Daoy (cell line): Measurements from ENCODE around the gene KIF26B. TPM values are rescaled to one million over a fixed set of nuclear protein-coding genes. Genes with fewer than 3 reads are reported as not detected.

ENCODE experiments used
- DNase-seq: peaks from one replicate; pipeline ENCODE4 v3.0.0-alpha.2; 2015; ENCODE audit warnings: low read depth
- total RNA-seq: library from RNA; depleted of rRNA; stranded (reverse); fragments of >200 nt; shearing (Covaris generic); gene quantifications from 2 replicates; pipeline ENCODE4 v1.2.3, GENCODE V29; 2014

Gene KIF26B
- total RNA-seq, 1 experiment from 2014 or later = 1.1 TPM

DNA sequence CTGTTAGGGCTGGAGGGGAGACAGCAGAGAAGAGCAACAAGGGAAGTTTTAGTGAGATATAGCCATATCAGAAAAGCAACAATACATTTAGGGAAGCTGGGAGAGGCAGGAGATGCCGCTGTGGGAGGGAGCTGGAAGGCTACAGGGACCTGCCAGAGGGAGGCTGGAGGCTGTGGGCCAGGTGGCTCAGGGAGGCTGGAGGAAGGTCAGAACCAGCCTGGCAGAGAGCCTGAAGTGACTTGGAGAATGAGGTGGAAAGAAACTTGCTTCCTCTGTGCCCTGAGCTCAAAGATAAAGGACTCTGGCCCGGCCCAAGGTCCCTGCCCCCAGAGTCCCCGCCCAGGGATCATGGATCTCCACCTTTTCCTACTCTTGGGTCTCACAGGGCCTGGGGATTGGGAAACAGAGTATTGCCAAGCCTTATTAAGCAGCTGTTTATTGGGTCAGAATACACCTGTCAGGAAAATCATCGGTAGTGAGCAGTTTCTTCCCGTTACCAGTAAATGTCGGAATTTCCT, 85.9 kb downstream of the KIF26B start:
- no peak for DNase-seq

DNA sequence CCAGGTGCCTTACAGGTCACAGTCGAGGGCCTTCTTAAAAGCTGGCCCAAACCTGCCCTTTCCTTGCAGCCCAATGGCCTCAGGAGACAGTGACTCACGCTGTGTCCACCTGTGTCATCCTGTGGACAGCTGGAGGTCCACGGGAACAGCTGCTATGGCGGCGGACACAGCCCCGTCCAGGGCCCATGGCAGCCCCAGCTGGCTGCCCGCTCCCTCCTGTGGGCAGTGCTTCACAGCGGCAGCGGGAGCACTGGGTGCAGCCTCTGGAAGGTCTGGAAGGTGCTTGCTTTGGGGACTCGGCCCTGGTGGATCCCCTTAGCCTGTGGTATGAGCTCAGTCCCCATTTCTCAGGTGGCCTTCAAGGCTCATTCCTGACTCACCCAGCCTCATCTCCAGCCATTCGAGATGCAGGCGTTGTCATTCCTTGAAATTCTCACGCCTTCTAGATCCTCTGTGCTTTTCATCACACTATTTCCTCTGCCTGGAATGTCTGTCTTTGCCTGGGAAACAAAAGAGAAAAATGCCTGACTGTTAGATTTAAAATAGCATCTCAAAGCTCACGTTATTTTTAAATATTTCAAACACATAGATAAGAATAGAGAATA, 86.8 kb downstream of the KIF26B start:
- DNase-seq = no peak

DNA sequence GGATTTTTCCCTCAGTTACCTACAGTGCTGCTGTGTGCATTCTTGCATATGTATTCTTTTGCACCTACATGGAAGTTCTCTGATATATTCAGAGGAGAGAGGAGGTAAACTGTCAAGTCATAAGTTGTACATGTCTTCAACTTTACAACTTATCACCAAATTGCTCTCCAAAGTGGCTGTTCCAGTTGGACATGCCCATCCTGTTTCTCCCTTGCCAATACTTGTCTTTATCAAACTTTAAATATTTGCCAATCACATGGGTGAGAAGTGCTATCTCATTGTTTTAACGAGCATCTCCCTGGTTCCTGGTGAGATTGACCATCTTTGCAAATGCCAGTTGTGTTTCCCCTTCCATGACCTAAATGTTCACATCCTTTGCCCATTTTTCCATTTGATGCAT, 88.2 kb downstream of the KIF26B start:
- DNase-seq = no peak

DNA sequence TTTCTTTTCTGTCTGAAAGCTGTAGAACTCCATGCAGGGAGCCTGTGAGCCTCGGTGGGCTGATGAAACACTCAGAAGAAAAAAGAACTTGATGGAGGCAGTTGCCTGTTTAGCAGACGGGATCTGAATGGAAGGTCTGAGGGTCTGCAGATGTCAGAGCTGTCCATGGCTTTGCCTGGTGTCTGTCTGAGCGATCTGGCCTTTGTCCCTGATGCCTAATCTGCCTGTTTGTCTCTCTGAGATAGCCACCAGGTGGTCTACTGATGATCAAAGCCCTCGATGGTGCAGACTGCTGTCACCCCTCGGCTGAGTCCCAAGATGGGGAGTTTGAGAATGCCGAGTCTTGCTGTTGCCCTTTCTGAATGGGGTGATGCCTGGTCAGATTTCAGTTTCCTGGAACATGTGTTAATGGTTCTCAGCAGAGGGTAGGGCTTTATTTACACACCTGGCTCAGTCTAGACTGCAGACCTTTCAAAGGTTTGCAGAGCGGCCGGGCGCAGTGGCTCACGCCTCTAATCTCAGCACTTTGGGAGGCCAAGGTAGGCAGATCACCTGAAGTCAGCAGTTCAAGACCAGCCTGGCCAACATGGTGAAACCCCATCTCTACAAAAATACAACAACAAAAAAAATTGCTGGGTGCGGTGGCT, 90.4 kb downstream of the KIF26B start:
- DNase-seq = no peak

DNA sequence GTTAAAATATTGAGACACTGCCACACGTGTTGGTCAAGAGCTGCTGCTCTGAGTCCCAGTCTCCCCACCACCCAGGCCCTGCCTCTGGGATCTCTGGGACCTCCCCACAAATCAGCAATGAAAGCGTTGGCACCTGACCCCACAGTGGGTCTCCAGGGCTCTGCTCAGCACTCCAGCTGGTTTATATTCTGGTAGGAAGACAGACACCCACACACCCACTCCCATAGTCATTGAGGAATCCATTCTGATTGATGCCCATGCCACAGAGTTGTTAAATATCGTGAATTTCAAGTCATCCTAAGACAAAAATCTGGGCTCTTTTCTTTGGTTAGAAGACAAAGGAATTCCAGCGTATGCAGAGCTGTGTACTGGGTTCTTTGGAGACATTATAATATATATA, 91.6 kb downstream of the KIF26B start:
- DNase-seq = no peak

DNA sequence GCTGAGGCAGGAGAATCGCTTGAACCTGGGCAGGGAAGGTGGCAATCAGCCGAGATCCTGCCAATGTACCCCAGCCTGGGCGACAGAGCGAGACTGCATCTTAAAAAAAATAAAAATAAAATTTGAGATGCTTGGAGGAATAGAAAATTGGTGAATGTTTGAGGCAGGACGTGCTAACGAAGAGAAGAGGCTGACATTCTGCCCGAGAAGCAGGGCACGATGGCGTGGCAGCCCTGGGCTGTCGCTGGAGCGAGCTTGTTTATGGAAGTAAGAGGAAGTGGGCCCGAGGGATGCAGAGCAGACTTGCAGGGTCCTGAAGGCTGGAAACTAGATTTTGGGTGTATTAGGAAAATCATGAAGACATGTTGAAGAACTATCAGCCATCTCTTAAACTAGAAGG, 92.6 kb downstream of the KIF26B start:
- DNase-seq = no peak

DNA sequence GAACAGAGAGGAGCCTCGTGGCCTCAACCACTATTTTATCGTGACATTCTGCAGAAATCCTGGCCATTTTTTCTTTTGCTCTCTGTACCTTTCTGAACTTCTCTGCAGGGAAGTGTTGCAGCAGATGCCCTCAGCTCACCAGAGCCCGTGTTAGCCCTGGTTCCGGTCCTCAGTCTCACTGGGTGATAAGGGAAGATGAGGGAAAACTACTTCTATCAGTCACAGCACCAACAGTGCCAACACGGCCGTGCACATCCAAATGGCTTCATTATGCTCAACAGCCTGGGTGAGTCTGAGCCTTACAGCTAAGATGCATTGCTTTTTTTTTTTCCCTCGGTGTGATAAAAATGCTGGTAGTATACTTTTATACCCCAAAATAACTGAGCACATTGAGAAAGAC, 93.0 kb downstream of the KIF26B start:
- DNase-seq = no peak

DNA sequence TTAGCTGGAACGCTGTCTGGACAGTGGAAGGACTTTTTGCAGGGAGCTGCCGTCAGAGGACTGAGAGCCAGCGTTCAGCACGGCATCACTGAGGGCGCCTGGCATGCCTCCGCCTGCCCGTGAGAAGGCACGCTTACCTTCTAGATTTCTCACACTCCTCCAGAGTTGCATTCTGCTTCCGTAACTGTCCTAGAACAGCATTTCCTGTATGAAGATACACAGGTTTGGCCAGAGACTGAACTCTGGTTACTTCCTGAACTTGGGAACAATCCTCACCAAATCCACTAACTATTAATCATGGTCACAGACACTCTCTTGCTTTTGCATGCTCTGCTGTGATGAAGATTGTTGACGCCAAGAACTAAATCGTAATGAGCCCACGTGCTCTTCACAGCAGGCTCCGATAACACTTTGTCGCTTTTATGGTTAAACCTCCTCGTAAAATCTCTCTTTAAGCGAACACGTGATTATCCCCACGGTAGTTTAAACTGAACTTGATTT, 93.5 kb downstream of the KIF26B start:
- no peak for DNase-seq

DNA sequence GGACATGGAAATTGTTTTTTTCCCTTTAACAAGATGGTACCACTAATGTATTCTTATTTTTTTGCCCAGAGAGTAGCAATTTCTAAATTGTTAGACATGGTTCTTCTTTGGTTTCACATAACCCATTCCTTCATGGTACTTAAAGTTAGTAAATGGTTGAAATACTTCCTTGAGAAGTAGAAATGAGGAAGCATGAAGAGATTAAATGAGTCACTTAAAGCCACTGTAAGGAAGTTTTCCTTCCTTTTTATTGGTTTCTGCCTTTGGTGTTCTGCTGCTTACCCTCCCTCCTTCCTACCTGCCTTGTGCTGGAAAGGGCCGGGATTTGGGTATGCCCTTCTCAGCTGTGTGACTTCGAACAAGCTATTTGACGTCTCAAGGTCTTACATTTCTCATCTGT, 101.0 kb downstream of the KIF26B start:
- no peak for DNase-seq

DNA sequence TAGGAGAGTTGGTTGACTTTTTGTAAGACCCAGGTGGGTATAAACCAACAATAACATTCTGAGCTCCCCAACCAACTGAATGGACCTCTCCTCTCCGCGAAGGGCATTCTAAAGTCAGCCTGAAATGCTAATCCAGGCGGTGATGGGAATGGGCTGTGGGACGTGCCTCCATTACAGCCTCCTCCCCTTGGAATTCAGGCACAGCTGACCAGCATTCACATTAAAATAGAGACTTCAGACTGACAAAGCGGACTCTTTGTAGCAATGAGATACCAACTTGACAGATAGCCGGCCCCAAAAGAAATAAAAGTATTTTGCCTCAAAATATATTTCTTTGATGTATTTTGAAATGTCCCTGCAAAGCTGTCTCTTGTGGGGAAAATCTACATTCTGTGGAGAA, 101.7 kb downstream of the KIF26B start:
- DNase-seq = no peak

DNA sequence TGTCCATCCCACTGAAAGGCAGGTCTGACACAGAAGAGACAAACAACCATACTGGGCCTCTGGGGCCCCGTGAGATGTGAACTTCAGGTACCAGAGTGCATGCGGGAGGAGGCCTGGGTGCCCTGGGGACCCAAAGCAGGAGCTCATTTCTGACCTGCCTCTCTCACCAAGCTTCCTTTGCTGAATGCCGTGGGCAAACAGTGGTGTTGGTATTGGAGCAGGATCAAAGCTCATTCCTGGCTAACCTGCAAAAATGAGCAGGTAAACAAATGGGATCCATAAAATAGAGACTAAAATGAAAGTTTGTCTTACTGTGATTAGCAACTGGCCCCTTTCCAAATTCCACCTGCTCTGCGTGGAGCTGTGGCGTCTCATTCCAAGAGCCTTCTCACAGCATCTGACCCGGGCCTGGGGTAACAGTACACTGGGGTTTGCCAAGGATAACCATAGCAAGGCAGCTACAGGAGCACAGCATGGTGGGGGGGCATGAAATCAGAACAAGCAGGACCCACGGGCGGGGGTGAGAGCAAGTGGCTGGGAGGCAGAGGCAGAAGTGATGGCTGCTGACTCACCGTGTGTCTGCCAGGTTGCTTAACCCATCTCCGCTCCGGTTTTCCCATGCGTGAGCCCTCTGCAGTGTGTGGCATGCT, 103.6 kb downstream of the KIF26B start:
- DNase-seq = peak; percentile 79

DNA sequence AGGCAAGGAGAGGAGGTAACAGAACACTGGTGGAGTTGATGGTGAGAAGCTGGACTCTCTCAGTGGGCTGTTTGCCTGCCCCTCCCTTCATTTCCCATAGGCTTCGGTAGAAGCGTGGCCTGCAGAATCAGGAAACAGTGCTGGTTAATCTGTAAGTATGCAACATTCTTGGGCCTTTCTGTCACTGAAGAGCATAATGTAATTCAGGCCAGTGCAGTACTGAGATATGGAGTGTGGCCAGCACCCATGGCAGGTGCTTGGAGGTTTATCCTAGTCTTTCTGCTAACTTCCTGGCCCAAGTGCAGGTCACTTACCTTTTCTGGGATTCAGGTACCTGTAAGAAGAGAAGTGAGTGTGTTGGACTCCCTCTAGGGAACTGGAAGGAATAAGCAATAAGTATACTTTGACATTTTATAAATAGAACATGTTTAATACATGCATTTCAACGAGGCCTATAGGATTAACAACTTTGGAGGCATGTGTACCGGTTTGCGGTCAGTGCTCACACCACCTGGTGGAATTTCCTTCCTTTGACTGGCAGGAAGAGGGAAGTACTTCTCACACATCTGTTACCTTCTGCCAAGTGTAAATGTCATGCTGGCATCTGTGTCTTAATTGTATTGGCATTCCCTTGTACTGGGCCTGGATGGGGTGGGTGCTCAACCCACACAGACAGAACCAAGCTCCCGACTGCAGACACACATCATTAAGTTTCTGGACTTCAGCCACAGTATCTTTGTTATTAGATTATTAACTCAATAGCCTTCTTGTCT, 105.5 kb downstream of the KIF26B start:
- DNase-seq = peak; percentile 51

DNA sequence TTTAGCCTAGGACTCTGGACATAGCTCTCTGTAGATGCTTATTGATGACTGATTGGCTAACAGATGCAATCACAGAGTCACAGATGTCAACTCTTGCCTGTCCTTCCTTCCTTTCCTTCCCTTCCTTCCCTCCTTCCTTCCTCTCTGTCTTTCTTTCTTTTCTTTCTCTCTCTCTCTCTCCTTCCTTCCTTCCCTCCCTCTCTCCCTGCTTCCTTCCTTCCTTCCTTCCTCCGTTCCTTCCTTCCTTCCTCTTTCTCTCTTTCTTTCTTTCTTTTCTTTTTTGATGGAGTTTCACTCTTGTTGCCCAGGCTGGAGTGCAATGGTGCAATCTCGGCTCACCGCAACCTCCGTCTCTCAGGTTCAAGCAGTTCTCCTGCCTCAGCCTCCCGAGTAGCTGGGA, 106.1 kb downstream of the KIF26B start:
- DNase-seq = no peak

DNA sequence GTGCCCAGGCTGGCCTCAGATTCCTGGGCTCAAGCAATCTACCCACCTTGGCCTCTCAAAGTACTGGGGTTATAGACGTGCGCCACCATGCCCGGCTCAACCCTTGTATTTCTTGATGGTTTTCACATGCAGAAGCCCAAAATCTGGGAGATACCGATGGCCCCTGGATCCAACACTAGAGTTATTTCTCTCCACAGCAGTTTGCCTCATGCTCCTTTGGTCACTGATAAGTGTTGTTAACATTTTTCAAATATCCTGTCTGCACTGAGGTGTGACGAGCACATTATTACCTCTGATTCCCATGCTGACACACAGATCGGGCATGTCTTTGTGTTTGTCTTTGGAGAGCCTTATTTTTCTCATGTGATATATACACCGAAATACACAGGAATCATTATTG, 107.0 kb downstream of the KIF26B start:
- DNase-seq = peak; percentile 82

DNA sequence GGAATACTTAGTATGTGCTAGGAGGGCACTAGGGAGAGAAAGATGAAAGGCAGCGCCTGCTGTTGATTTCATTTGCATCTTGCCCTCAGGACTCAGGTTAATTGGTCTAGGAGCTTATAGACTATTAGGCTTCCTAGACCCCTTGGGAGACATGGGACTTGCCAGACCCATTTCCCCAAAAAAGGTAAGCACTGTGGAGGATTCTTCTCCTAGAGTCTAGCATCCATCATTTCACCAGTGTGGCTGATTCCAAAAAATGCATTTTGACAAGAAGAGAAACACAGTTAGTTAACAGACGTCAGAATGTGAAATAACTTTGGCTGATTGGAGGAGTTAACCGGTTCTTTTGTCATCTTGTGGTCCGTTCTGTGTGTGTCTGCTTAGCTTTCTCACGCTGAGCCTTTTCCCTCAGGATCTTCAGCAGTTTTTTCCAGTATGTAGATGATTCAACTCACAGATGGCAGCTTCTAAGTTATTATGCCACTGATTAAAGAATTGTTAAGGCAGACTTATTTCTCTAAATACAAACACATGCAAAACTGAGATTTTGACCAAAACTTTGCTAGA, 108.8 kb downstream of the KIF26B start:
- DNase-seq = peak; percentile 43

DNA sequence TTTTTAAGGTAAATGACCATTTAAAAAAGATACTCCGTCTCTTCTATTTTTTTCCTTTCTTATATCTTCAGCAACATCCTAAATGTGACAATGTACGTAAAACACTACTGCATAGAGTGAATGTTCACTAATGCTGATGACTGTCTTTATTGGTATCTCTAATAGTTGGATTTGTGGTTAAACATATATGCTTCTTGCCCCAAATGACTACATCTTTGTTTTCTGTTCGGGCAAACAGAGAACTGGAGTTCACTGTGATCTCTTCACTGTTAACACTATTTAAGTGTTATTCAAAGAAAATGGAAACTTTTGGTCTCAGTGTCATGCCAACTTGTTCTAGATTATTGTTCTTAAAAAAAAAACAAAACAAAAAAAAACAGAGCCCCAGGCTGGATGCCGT, 109.4 kb downstream of the KIF26B start:
- DNase-seq = no peak

DNA sequence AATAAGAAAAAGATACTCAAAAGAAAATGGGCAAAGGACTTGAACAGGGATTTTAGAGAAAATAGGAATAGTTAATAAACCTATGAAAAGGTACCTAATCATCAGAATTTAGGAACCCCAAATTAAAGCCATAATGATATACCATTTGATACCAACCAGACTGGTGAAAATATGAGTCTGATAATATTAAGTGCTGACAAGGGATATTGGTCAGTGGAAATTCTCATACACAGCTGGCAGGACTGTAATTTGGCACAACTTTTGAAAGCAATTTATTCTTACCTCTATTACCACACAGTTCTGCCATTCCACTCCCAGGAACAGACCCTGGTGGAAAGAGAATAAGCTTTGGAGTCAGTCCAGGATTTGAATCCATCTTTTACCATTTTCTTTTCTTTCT, 111.3 kb downstream of the KIF26B start:
- DNase-seq = no peak

DNA sequence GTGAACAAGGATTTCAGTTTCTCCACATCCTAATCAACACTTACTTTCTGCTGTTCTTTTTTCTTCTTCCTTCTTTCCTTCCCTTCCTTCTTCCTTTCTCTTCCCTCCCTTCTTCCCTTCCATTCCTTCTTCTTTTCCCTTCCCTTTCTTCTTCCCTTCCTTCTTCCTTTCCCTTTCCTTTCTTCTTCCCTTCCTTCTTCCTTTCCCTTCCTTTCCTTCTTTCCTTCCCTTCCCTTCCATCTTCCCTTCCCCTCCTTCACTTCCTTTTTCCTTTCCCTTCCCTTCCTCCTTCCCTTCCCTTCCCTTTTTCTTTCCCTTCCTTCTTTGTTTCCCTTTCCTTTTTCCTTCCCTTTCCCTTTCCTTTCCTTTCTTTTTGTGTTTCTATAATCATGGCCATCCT, 115.3 kb downstream of the KIF26B start:
- DNase-seq = no peak

DNA sequence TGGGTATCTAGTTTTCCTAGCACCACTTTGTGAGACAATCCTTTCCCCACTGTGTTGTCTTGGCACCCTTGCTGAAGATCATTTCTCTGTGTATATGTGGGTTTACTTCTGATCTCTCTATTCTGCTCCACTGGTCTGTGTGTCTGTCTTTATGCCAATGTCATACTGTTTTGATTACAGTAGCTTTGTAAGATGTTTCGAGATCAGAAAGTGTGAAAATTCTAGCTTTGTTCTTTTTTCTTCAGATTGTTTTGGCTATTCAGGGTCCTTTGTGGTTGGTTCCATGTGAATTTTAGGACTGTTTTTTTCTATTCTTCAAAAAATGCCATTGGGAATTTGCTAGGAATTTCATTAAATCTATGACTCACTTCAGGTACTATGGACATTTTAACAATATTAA, 116.2 kb downstream of the KIF26B start:
- DNase-seq = no peak

DNA sequence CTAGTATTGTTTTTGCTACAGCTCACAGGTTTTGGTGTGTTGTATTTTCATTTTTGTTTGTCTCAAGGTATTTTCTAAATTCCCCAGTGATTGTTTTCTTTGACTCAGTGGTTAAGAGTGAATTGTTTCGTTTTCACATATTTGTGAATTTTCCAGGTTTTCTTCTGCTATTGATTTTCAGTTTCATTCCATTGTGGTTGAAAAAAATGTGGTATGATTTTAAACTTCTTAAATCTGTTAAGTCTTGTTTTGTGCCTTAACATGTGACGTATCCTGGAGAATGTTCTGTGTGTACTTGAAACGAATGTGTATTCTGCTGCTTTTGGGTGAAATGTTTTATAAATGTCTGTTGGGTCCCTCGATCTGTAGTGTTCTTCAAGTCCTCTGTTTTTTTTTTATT, 117.9 kb downstream of the KIF26B start:
- no peak for DNase-seq

DNA sequence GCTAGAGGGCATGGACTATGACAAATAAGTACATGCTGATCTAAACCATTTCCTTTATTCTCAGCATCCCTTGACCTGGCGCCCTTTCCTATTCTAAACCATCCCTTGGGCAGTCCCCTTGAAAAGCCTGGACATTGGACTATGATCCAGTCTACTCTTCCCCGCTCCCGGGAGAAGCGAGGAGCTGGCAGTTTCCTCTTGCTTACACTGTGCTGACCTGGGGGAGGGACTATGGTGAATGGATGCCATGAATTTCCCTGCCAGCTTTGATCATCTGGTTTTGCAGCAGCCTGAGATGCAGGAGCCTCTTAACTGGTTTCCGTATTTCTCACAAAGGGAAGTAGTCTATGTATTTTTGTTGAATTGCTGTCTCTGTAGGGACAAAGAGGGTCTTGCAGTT, 121.7 kb downstream of the KIF26B start:
- DNase-seq = no peak

DNA sequence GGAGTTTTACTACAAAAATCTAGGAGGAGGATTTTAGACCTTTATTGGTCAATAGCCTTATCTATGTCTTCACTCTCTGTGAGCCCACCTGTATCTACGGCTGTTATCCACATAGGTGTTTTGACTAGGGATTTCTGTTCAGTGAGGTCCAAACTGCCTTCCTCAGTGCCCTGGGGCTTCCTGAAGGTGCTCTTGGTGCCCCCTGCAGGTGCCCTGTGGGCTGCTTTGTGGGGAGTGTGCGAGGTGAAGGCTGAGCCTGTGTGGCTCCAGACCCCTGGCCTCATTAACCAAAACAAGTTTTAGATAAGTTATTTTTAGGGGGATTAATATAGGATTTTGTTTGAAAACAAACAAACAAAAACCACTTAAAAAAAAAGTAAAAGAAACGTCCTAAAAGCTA, 122.5 kb downstream of the KIF26B start:
- no peak for DNase-seq
